Measurements from ENCODE around the gene MORN5.
A peak's percentile ranks its signal among the peaks of the same experiment; 100 is the strongest.

The MORN5 gene

DNA sequence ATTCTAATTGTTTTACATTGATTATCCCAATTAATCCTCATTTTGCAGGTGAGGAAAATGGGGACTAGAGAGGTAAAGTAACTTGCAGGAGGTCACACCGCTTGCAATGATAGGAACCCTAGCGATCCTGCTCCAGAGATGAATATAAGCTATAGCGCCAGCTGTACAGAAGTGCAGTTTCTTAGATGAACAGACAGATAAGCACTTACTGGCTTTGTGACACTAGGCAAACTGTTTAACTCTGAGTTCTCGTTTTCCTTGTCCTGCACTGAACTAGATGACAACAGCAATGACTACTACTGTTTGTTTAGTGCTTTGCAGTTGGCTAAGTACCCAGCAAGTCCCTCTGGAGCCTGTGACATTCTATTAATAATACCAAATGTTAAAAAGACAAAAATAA is 57.9 kb downstream of the MORN5 start:
- ATAC-seq: no peak

DNA sequence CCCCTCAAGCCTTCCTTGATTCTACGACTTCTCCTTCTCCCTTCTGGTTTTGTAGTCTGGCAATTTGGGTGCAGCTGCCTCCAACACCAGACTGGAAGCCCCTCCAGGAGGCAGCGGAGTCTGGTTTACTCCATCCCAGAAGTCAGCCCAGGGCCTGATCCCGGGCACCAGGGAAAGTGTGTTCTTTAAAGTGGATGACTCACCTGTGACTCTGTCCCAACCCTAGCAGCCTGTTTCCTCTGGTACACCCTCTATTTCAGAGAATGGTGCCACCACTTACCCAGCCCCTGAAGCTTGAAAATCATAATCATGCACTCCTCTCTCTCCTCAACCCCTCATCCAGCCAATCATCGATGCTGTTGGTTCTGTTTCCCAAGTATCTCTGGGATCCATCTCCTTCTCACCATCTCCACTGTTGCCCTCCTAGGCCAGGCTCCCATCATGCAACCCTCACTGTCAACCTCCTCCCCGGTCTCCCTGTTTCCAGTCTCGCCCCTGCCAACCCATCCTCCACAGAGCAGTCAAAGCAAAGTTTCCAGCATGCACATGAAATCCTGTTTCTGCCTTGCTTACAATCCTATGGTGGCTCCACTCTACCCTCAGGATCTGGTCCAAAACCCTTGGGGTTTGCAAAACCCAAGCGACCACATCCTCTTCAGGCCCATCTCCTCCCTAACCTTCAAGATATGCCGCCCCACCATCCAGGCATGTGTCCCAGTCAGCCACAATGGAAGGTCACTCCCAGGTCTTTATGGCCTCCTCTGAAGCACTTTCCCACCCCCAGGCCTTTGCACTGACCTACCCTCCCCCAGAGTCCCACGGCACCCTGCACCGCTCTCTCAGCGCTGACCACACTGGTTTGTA is 58.6 kb downstream of the MORN5 start:
- no peak for ATAC-seq

DNA sequence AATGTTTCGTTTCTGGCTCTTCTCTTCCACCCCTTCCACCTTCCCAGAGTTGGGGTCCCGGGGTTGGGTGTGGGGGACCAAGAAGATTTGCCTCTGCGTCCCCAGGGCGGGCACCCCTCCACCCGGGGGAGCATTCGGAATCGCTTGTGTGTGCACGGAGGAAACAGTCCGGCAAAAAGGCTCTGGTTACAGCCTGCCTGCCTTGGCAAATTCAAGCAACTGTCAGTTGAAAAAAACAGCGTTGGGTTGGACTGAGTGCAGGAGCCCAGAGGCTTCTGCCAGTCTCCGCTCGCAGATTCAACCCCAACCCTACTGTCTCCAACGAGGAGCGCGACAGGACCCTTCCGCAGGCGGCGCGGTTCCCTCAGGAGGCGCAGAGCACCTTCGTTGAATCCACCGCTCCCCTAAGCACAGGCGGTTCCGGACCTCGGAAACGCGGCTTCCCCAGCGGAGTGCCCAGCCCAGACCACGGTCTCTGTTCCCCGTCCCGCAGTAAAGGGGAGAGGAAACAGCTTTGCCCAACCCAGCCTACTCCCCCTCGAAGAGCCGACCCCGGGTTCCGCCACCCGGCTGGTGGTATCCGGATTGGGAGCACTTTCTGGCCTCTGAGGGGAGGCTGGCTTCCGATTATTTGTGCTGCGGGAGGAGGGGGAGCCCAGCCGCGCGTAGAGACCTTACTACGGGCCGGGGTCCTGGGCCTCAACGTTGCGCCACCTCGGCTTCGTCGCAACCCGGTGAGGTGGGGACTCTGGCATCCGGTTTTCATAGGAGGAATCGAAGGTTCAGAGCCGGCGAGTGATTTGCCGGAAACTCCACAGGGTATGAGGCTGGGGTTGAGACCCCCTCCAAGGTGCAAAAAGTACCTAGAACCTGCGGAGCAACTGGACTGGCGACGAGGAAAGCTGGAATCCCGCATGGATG is 59.5 kb downstream of the MORN5 start:
- no peak for ATAC-seq

DNA sequence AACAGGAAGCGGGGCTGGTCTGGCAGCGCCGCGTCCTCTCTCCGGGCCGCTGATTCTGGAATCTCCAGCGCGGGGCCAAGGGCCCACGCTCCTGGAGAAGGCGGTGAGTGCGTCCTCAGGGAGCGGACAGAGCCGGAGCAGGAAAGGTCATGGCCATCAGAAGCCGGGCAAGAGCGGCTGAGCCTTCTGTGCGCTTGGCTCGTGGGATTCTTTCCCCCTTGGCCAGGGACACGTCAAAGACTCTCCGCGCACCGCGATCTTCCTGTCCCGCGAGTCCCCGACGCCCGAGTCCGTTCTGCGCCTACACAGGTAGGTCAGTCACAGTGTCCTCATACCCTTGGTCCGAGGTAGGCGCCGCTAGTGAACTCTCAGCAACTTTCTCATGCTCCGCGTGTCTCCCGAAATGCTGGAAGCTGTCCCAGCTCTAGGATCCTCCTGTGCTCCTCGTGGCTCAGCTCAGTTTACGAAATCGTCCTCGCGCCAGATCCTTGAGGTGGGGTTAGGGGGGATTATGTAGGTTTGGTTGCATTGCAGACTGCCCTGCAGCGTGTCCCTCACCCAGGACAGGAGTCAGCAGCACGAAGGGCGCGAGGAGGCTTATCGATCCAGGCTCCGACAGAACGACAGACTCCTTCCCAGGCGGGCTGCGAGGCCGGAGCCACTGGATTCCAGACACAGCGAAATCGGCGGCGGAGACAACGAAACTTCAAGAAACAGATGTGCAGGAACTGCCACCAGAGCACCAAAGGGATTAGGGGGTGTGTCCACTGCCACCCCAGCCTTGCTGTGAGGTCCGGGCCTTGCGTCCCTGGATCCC is 60.4 kb downstream of the MORN5 start:
- no peak for ATAC-seq

DNA sequence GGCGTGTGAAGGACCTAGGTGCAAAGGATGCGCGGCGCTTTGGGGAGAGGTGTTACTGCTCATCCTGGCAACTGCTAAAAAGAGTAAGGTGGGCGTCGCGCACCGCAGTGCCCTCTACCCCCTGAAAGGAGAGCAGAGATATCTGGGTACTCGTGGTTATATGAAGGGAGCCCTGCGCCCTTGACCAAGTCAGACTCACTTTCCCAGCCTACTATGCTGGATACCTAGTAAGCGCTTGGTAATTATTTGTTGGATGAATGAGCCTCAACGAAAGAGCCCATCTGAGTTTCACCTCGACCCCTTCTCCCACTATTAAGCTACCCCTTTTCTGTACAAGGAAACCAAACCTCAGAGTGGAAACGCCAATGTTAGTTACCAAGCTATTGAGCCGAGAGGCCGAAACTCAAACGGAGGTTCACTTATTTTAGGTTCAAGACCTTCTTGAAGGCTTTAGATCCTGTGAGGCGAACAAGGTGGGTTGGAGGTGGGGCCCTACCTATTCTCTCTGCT is 61.0 kb downstream of the MORN5 start:
- ATAC-seq: no peak

DNA sequence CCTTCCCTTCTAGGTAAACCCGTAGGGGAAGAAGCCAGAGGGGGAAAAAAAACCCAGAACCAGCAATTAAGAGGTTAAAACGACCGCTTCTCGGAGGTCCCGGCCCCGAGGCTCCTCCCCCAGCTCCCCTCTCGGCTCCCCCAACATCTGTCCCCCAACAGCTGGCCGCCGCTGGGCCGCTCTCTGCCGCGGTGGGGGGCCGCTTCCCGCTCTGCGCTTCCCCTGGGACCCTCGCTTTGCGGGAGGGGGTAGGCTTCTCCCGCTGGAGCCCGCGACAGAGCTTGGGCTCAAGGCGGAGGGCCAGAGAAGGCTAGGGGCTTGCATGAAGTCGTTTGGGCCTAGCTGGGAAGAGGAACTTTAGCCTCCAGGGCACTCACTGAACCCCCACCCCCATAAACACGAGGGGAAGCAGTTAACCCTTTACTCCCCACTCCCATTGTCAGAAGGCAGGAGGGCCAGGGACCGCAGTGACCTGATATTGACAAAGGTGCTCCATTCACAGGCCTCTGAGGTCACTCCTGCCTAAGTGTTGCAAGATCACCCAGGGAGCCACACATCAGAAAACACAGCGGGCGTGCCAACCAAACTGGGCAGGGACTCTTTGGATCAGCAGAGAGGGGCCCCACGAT is 61.6 kb downstream of the MORN5 start:
- no peak for ATAC-seq

DNA sequence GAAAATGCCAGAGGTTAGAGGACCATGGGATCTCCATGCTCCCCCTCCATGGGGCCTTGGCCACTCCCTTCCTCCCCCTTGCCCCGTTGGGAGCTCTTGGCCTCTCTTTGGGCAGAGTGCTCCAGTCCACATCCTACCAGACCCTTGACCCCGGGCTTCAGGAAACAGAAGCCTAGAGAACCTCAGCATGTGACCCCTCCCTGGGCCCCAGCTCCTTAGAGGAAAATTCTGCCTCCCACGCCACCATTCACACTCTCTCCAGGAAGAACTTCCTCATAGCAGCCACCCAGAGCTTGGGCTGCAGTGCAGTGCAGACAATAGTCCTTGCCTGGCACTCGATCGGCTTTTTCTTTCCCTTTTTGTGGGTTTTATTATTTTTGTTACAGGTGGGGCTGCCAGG is 63.1 kb downstream of the MORN5 start:
- ATAC-seq: no peak

DNA sequence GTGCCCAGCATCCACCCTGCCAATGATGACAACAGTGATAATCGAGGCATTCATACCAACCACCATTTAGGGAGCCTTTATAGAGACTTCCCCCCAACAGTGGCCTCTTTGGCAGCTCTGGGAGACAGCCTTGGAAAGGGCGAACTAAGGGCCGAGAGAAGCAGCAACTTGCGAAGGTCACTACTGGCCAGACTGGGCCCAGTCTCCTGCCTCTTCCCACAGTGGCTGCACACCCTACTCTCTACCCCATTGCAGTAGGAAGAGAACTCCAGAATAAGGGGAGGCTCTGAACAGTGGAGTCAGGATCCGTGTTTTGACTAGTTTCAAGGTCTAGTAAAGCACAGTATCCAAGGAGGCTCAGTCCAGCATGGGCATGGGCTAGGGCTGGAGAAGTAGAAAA is 63.7 kb downstream of the MORN5 start:
- no peak for ATAC-seq

DNA sequence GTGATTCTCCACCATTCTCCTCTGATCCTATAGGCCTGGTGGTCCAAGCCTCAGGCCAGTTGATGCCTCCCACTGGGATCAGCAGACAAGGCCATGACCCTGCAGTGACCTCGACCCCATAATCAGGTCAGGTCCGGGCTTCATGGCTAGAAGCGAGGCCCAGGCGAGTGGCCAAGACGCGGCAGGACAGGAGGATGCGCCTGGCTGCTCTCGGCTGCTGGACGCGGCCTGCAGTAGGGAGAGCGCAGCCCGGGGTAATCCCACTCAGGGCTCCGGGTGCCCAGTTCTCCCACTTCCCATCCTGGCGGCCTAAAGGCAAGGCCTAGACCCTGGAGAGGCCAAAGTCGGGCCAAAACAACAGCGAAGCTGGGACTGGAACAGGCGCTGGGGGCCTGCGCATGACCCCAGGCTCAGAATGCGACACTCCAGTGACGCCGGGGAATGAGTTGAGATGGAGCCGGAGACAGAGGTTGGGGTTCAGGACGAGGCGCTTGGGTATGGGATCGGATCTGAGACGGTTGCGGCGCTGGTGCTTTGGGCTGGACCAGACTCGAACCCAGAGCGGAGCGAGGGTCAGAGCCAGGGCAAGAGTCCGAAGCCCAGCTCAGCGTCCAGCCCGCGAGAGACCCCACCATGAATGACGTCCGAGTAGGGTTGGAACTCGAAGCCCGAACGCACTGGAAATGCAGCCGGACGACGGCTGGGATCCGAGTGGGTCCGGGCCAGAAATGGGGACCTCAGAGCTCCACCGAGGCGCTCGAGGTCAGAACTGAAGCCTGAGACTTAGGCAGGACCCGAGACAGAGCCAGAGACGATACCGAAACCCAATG is 65.8 kb downstream of the MORN5 start:
- no peak for ATAC-seq

DNA sequence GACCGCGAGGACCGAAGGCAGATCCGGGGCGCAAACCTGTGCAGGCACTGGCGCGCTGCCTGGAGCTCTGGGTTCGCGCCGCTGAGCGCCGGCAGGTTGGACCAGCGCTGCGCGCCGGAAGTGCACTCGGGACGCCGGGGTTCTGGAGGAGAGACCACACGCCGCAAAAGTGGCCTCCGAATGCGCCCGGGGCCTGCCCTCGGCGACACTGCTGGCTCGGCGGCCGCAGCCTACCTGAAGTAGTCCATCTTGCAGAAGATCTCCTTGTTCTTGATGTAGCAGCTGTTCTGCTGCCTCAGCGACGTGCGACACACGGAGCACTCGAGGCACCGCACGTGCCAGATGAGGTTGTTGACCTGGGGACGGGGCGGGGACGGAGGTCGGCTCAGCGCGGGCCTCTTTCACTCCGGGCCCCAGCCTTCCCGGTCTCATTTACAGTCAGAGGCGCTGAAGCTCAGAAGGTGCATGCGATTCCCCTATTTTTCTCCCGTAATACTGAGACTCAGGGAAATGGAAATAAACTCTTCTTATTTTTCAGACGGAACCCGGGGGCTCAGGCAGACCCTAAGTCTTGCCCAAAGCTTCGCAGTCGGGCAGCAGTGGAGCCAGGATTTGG is 66.5 kb downstream of the MORN5 start:
- ATAC-seq: no peak

DNA sequence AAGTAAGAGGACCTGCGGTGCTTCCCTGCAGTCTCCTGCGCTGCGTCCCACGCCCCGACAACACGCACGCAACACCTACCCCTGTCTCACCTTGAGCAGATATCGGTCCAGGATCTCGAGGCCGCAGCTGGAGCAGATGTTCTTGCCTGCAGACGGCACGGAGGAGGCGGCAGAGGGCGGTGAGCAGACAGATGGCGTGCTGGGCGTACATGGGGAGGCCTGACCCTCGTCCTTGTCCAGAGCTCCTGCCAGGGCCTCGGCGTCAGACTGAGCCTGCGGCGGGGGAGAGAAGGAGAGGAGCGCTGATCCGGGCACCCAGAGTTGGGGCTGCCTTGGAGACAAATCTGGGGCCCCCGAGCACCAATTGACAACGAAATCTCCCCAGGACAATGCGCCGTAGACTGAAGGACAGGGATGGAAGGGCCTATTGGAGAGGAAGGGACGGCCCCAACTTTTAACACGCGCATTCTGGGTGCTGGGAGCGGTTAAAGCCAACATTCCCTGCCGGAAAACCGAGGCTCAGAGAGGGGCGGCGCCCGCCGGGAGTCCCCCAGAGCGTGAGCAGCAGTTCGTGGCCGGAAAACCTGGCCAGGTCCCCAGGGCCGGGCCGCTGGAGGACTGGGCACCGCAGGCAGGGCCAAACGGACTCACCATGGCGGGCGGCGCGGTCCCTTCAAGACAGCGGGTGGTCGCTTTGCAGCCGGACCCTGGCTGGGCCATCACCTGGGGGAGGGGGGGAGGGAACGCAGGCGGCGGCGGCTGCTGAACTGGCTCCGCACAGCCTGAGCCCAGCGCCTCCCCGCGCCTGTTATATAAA is 67.3 kb downstream of the MORN5 start:
- ATAC-seq: no peak

DNA sequence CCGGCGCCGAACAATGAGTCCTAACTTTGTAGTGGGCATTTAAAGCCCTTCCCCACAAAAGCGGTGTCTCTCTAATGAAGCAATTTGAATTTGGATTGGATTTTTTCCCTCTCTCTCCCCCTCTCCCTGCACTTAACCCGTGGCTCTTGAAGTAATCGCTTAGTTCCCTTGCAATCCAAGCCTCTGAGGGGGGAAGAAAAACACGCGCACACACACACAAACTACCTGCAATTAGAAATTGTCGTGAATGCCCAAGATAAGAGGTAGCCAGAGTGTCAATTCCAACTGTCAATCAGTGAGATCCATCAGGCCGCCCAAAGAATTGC is 67.8 kb downstream of the MORN5 start:
- ATAC-seq: no peak

DNA sequence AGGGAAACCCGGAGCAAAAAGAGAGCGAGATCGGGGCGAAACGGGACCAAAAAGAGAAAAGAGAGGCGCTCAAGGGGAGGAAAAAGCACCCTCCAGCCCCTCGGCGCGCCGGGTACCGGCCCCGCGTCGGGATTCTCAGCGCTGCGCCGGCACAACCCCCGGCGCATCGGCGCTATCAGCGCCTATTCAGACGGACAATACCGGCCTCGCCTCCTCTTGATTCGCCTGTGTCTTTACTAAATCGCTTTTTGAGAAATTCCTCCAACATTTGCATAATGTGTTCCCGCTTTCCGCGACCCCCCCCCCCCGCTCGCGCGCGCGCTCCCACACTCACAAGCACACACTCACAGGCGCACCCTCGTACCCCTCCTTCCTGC is 68.5 kb downstream of the MORN5 start:
- no peak for ATAC-seq

DNA sequence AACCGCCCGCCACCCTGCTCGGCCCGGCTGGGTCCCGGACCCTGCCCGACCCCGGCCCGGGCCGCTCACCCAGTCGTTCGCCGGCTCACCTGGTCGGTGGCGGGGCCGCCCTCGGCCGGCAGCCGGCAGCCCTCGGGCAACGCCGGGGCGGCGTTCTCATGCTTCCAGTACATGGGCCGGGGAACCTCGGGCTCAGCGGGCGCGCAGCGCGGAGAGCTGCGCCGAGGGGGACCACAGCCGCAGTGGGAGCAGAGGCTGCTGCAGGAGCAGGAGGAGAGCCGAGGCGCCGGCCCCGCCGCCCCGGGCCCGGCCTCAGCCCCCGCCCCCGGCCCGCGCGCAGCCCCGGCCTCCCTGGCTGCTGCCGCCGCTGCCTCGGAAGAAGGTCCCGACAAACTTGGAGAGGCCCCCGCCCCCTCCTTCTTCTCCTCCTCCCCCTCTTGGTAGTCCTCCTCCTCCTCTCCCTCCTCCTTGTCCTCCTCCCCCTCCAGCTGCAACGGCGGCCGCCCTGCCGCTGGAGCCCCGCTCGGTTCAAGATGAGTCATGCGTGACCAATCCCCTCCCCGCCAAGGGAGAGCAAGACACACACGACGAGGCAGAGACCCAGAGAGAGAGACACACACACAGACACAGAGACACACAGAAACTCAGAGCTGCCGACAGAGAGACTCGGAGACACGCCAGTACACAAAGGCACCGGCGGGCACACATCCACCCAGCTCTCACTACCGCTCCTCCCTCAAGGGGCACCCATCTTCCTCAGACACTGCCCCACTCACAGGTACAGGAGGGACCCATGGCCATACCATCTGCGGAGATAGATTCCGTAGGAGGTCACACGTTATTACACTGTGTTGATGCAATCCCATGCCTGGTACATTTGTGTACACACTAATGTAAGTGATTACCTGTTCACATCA is 69.1 kb downstream of the MORN5 start, which contains the start of gene LHX6:
Gene LHX6 (minus strand): TSS at position 390 of the 917 bp plus-strand sequence. CDS start 217 bp downstream, at position 173.
- ATAC-seq: peak in 1 of 2 donors; percentile 48

DNA sequence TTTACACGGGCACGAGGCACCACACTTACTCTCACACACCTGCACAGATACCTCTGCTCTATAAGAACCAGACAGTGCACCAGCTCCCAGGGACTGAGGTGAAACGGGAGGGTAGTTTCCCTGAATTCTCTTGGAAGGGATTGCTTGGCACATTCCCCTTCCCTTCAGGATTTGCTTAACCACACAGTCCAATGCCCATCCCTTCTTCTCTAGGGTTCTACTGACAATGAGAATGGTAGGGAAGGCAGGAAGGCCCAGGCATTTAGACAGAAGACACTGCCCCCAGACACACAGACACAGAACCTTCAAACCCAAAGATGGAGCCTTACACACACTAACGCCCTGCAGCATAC is 69.8 kb downstream of the MORN5 start:
- no peak for ATAC-seq

DNA sequence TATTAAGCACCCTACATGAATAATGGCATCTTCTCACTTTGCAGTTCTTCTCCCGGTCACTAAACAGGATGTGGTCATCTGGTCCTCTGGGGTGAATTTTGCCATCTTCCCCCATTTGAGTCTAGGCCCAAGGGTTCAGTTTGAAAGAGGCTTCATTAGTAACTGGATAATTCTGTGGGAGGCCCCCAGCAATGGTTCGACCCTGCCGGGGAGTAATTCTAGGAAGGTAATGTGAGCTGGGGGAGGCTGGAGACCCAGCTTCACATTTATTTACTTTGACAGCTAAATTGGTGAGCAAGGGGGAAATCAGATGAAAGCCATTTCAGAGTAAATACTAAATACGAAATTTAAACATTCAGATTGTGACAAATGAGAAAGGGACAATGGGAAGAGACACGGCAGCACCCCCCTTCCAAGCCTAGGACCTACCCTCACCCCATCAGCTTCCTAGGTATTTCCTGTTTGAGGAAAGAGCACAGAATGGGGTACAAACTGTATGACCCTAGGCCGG is 73.1 kb downstream of the MORN5 start:
- no peak for ATAC-seq

DNA sequence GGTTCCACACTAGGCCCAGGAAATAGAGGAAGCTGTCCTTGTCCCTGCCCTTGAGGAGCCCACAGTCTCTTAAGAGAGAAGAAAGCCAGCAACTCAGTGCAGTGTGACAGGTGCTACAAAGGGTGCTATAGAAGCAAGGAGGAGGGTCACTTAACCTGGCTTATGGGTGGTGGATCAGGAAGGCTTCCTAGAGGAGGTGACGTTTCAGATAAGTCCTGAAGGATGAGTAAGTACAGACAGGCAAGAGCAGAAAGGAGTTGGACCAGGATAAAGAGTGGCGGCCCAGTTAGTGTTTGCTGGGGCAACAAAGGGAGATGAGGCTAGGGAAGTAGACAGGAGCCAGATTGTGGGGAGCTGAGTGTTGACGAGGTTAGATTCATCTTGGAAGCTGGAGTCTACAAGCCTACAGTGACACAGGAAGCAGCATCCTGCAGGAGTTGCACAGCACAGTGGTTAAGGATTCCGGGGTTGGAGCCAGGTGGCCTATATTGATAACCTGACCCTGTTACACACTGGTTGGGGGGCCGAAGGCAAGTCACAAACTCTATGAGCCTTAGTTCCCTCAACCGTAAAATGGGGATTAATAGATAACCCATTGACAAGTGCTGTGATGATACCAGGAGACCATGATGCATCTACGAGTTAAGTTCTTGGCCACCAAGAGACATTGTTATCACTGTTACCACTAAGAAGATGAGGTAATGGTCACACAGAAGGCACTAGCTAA is 74.5 kb downstream of the MORN5 start:
- ATAC-seq: no peak

DNA sequence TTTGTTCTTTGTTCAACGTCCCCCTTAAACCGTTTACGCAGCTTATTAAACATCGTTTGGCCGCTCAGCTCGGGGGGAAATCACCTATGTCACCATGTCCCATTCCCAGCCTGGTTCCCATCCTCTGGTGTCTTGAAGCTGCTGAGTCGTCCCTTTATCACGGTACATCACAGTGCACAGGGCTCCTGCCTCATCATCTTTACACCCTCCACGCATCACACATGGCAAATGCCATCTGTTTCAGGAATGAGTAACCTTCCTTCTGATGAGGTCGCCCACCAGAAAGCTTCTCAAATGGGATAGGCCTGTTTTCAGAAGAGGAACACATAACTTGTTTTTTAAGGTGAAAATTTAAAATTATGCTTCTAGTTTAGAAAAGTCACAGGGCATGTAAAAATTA is 77.0 kb downstream of the MORN5 start:
- ATAC-seq: no peak

Data from activated CD4-positive, CD25-positive, alpha-beta regulatory T cell treated with anti-CD3 and anti-CD28 coated beads, Interleukin-2, amount 50 U/mL, for 24 hours (primary cell).